ENCODE results near the gene CCDC196. TPM values are rescaled to one million over a fixed set of nuclear protein-coding genes. Genes with fewer than 3 reads are reported as not detected.

Gene CCDC196
- total RNA-seq, 1 experiment from 2014 or later, result not detected

DNA sequence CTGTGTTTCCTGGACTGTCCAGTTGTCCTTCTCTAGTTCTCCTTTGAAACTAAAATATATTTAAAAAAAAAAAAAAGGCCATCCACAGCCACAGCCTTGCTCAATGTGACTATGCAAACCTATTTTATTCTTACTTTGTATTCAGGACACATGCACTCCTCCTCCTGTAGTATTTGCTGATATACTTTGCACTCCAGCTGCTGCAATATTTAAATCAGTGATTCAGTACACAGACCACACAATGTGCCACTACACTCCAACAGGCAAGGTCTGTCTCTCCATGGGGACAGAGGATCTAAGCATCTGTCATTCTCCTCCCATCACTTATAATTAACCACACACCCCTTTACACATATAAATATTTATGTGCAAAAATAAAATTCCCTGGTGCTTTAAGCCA is 40.2 kb upstream of the CCDC196 start:
- Histone ChIP-seq H3K56ac (ENCODE audit: insufficient read length, low read depth, low read length) (no peak overlapping the region), H3K4me1 (ENCODE audit: insufficient read depth, low read length) (no peaks in the 10 kb centered on the region), H2BK5ac (ENCODE audit: insufficient read length, low read length) (no peak overlapping the region), H4K5ac (ENCODE audit: insufficient read length, low read depth, low read length) (no peak overlapping the region), H2AK5ac (ENCODE audit: insufficient read length, low read length) (no peak overlapping the region), H3T11ph (ENCODE audit: low read length) (no peak overlapping the region), H3K79me2 (ENCODE audit: insufficient read depth, low read length) (no peaks in the 10 kb centered on the region), H4K8ac (replicated peaks; ENCODE audit: insufficient read length, low read depth, low read length) (no peak overlapping the region), H3K79me1 (ENCODE audit: insufficient read depth, low read depth, low read length, poor library complexity, severe bottlenecking) (no peaks in the 10 kb centered on the region), H2AFZ (ENCODE audit: low read length) (no peak overlapping the region), H3K4ac (ENCODE audit: low read depth, low read length) (no peak overlapping the region), H3K14ac (ENCODE audit: insufficient read depth, low read length) (no peak overlapping the region), H3K9me3 (ENCODE audit: control insufficient read depth, low read depth, low read length) (no peaks in the 10 kb centered on the region), H3K4me2 (ENCODE audit: insufficient read depth, insufficient read length, low read length) (no peak overlapping the region), H2BK15ac (ENCODE audit: low read depth, low read length) (no peak overlapping the region), H4K20me1 (ENCODE audit: control insufficient read depth, insufficient read depth, insufficient read length) (no peaks in the 10 kb centered on the region), H4K91ac (ENCODE audit: insufficient read length, low read depth, low read length) (no peak overlapping the region), H2BK120ac (ENCODE audit: low read depth, low read length, poor library complexity, severe bottlenecking) (no peak overlapping the region), H3K18ac (ENCODE audit: insufficient read length, low read depth, low read length) (no peak overlapping the region), H3K27me3 (ENCODE audit: insufficient read depth, low read length) (no peaks in the 10 kb centered on the region), H3K27ac (ENCODE audit: insufficient read length, low read depth, low read length) (no peak overlapping the region), H3K23me2 (ENCODE audit: insufficient read length, low read depth, low read length, poor library complexity, severe bottlenecking) (no peaks in the 10 kb centered on the region), H2BK12ac (ENCODE audit: insufficient read length, low read depth, low read length) (no peak overlapping the region), H3K9ac (ENCODE audit: extremely low read depth, insufficient read length, low read length) (no peak overlapping the region), H2BK20ac (ENCODE audit: low read depth, low read length, poor library complexity, severe bottlenecking) (no peak overlapping the region), H3K23ac (ENCODE audit: insufficient read length, low read depth, low read length) (no peak overlapping the region)
- Mint-ChIP-seq H3K4me3 (no peak overlapping the region), H3K27ac (no peak overlapping the region), H3K27me3 (ENCODE audit: low read depth) (no peaks in the 10 kb centered on the region), H3K36me3 (ENCODE audit: insufficient read depth in 1 of 3, low read depth in 3 of 3) (no peaks in the 10 kb centered on the region), H3K4me1 (no peaks in the 10 kb centered on the region; a peak in 1 of 4 replicates), H3K9me3 (no peaks in the 10 kb centered on the region; a peak in 1 of 5 replicates)
- no peak for TF ChIP-seq CTCF (conservative IDR thresholded peaks at IDR 0.05)
- no peak for DNase-seq

Data from H9 (cell line).